Activated gamma-delta T cell (primary cell): Measurements from ENCODE around the gene PDGFA.

Experiments
- DNase-seq: peaks from one replicate; lab custom pipeline; 2025; lab: John Stamatoyannopoulos, UW

The PDGFA gene

DNA sequence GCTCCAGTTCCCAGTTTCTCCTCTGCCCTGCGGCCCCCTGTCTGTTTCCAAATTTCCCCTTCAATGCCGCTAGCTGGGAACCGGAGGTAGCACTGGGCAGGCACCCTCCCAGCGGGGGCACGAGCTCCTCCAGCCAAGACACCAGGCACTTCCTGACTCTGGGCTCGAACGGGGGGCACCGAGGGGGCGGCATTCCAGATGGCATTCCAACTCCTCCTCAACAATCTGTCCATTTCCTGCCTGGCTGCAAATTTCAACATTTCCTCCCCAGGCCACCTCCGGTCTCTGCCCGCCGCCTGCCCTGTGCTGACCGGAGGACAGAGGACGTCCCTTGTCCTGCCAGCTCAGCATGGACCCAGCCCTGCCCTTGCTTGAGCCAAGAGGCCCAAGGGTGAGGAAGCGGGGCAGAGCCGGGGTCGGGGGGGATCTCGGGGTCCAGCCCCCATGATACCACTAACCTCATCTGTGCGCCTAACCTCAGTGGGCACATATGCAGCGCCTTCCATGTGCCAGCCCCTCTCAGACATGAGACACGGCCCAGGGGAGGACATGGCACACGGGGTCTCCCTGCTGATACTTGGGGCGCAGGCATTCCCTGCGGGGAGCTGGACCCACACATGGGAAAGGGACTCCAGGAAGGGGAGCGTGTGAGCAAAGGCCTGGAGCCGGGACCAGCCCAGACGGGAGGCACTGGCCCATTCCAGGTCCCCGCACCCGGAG is 58.0 kb downstream of the PDGFA start:
- DNase-seq: no peak

DNA sequence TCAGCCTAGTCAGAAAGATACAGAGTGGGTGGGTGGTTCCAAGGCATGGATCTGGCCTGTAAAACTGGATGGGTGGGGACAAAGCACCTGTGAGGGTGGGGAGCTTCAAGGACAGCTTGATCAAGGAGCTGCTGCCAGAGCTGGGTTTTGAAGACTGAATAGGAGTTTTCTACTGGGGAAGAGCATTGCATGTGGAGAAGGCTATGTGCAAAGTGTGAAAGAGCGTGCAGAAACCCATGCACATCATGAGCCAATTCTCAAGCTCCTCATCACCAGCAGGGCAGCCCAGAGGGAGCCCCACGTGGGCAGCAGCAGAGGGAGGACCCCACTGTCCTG is 58.6 kb downstream of the PDGFA start:
- no peak for DNase-seq

DNA sequence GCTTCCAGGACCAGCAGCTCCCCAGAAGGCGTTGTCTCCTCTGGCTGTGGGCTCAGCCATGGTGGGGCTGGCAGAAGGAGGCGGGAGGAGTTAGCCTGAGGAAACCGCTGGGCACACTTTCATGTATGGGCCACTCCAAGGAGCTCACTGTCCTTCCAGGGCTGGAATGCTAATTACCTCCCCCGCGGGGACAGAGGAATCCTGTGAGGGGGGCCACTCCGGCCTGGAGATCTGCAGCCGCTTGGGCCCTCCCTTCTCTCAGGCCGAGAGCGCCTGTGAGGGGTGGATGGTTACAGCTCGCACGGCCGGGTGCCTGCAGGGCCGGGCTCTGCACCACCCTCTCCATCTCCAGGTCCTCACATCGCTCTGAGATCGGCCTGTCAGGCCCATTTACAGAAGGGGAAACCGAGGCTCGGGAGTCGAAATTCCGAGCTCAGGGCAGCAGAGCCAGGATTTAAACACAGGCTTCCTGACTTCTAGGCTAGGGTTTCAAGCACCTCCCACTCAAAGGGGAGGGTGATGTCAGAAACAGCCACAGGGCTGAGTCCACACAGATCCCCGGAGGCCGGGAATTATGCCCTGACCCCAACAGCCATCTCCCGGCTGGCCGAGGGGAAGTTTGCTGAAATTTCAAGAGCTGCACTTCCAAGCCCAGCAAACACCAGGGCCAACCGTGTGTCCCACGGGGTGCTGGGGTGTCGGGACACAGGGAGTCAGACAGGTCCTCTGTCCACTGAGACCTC is 59.1 kb downstream of the PDGFA start:
- no peak for DNase-seq

DNA sequence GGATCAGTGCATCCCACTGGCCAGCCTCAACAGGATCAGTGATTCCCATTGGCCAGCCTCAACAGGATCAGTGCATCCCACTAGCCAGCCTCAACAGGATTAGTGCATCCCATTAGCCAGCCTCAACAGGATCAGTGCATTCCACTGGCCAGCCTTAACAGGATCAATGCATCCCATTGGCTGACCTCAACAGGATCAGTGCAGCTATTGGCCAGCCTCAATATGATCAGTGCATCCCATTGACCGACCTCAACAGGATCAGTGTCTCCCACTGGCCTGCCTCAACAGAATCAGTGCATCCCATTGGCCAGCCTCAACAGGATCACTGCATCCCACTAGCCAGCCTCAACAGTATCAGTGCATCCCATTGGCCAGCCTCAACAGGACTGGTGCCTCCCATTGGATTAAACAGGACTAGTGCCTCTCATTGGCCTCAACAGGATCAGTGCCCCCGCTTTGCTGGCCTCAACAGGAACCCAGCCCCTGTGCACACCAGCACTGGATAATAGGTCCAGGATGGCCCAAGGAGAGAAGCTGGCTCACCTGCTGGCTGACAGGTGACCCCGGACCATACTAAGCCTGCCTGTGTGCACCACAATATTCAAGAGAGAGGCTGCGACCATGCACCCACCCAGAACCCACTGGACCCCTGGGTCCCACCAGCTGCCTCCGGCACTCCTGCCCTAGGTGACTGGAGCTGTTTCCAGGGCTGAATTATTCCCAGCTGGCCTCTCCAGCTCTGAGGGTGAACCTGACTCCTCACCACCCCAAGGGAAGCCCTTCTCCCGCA is 59.9 kb downstream of the PDGFA start:
- DNase-seq: no peak

DNA sequence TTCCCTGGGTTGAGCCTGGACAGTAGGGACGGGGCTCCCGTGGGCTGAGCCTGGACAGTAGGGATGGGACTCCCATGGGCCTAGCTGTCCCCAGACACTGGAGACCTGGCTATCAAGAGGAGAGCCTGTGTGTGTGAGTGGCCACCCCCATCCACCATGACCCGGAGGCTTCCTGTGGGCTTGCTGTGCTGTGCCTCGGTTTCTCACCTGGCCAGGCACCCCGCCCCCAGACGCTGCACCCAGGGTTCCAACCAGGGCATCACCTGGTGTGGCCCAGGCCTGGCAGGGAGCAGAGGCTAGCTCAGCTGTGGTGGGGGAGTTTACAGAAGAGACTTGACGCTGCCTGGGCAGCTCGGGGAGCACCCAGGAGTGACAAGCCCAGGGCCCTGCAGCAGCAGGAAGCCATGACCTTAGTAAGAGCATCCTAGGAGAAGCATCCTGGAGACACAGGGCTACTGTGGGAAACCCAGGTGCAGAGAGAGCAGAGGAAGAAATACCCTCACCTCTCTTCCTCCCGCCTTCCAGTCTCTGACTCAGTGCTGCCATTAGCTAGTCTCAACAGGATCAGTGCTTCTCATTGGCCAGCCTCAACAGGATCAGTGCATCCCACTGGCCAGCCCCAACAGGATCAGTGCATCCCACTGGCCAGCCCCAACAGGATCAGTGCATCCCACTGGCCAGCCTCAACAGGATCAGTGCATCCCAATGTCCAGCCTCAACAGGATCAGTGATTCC is 61.0 kb downstream of the PDGFA start:
- no peak for DNase-seq

DNA sequence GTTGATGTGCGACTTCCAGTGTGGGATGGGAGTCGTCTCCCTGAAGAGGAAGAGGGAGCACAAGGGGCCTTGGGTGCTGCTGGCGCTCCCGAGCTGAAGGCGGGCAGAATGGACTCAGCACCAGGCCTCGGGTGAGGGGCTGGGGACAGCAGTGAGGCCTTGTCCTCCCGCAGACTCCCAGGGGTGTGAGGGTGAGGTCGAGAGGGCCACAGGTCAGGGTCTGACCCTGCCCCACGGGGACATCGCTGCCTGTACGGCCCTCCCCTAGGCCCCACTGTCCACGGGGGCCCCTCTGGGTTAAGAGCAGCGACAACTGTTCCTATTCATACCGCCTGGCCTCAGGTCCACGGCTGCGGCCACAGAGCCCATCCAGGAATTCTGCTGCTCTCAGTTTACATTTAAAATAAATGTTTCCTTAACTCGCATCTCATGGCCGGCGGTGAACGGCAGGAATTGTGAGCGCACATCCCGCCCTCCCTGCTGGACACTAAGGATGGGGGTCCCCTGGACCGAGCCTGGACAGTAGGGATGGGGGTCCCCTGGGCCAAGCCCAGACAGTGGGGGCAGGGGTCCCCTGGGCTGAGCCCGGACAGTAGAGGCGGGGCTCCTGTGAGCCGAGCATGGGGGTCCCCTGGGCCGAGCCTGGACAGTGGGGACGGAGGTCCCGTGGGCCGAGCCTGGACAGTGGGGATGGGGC is 61.7 kb downstream of the PDGFA start:
- no peak for DNase-seq

DNA sequence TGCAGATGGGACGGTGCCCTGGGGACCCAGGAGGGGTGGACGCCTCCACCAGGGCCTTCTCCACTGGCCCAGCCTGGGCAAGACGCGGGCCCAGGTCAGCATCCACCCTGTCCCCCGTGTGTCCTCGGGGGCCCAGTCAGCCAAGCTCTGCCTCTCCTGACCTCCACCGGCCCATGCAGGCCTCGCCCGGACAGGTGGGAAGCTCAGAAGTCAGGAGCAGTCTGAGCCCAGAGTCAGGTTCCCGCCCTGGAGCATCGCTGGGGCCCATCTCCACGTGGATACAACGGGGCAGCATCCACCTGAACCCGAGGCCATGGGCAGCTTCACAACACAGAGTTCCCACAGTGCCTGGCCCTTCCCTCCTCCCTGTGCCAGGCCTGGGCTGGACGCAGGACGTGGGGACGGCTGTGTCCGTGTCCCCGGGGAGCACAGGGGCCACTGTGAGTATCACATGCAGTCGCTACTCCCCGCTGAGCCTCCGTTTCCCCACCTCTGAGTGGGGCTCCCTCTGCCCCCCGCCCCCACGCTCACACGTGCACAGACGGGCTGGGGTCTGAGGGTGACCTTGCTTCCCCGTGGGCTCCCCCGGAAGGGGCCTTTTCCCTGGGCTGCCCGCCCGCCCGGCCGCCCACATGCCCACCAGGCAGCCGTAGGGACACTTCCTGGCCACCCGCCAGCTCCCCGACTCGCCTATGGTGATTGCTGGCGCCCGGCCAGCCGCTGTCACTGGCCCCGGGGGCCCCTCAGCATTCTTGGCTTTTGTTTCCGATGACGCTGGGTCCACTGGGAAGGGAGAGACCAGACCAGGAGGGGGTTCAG is 64.3 kb downstream of the PDGFA start:
- no peak for DNase-seq

DNA sequence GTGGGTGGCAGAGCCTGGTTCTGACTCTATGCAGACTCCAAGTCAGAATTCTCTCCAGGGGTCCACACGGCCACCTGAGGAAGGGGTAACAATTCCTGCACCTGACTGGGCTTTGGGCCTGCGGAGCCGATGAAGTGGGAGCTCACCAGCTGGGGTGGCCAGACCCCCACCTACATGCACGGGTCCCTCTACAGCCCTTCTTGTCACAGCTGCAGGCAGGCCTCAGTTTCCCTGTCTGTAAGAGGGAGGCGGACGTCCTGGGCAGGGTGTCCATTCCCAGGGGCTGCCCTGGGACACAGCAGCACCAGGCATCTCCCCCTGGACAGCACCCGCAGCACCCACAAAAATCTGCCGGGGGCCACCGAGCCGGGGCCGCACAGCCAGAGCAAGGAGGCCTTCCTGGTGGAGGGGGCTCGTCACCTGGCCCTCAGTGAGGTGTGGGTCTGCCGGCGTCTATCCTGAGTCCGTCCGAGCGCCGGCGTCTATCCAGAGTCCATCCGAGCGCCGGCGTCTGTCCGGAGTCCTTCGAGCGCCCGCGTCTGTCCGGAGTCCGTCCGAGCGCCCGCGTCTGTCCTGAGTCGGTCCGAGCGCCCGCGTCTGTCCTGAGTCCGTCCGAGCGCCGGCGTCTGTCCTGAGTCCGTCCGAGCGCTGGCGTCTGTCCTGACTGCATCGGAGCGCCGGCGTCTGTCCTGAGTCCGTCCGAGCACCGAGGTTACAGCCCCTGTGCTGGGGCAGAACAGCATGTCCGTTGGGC is 65.1 kb downstream of the PDGFA start:
- no peak for DNase-seq

DNA sequence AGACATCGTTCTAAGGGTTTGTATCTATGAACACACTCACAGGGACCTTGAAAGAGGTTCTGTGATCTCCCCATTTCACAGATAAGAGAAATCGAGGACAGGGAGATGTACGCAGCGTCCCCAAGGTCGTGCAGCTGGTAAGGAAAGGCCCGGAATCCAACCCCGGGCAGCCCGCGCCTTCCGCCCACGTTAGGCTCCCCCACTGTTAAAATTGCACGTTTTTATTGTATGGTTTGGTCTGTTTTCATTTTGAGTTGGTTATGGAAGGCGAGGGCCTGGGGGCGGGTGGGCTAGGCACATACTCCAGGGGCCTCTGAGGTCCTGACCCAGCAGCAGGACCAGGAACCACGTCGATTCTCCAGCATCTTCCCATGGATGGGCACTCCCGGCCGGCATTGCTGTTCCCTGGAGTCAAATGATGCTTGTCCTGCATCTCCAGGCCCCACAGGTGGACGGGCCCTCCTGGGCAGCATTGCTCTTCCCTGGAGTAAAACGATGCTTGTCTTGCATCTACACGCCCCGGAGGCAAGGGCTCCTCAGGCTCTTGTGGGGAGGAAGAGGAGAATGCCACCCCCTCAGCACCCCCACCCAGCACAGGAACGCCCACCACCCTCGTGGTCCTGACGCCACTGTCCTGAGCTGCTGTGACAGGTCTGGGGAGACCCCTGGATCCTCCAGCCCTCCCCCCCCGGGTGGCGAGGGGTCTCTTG is 65.9 kb downstream of the PDGFA start:
- no peak for DNase-seq

DNA sequence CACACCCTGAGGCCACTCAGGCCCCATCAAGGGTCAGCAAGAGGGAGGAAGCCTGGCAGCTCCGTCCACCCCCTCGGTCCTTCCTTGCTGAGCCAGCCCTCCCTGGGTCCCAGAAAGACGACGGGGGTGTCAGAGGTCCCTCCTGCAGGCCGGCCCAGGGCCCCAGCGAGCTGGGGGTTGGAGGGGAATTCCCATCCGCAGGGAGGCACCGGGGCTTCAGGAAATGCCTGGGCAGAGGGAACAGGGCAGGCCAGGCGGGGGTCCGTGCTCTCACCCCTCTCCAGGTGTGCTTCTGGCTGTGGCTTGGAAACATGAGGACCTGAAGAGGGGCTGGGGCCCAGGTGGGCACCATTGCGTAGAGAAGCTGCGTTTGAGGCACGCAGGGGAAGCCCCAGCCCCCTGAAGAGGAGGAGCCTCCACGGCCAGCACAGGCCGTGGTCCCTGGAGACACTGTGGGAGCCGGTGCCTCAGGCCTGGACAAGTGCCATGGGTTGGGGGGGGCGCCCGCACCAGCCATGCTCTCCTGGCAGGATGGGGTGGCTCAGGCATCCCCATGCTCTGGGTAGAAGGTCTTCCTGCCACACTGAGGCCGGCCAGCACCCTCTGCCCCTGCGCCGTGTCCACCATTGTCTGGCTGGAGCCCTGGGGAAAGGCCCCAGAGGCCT is 66.7 kb downstream of the PDGFA start:
- DNase-seq: no peak

DNA sequence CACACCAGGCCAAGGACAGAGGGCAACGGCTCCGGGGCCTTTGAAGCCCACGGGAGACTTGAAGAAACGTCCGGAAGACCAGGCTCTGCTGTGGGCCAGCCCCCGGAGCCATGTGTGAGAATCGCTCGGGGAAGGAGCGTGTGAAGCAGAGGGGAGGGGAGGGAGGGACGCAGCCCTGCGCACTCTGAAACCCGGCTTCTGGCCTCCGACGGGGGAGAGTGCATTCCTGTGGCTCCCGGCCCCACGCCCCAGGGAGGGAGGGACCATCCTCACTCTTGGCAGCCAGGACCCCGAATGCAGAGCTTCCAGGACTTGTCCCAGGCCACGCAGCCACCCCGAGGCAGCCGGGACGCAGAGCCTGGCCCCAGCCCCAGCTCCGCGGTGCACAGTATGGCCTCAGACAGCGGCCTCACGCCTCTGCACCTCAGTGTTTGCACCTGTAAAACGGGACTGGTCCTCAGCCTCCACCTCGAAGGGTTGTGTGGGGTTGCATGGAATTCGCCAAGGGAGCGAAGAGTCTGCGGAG is 67.4 kb downstream of the PDGFA start:
- no peak for DNase-seq

DNA sequence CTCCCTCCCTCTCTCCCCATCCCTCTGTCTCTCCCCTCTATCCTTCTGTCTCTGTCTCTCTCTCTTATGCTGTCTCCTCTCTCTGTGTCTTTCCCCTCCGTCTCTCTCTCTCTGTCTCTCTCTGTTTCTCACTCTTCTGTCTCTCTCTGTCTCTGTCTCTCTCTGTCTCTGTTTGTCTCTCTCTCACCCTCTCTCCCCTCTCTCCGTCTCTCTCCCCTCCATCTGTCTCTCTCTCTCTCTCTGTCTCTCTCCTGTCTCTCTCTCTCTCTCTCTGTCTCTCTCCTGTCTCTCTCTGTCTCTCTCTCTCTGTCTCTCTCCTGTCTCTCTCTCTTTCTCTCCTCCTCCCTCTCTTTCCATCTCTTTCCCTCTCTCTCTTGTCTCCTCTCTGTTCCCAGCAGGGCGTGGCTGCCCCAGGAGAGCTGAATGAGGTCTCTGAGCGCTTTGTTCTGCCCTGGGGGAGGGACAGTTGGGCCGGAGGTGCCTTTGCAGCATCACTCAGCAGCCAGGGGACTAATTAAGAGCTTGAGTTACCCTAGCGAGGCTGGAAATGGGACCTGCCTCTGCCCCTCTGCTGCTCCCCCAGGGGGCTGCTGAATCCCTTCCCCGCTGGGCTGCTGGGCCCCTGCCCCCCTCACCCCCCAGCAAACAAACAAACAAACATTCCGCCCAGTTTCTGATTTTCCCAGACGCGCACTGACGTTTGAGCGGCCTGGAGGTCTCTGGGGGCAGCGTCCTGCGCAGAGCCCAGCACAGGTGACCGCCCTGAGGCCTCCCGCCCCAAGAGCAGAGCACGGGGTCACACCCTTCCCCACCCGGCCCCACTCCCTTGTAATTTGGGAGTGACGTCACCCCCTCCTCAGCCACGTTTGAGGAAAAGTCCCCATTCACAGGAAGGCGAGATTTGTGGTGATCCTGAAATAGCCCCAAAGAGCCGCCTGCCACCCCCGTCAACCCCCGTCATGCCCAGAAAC is 68.1 kb downstream of the PDGFA start:
- no peak for DNase-seq

DNA sequence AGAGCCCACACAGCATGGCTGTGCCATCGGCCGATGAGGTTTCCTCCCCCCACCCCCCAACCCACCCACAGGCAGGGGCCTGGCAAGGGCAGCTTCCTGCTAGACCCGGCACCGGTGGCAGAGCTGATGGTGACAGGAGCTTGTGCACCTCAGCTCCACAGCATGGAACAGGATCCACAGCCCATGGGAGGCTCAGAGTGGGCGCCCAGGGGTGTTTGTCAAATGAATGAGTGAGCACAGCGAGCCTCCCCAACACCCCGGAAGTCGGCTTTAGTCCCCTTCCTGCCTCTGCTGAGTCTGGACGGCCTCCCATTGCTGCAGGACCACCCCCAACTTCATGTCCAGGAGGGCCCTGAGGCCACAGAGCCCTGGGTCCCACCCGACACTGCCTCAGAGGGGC is 68.9 kb downstream of the PDGFA start:
- DNase-seq: no peak

DNA sequence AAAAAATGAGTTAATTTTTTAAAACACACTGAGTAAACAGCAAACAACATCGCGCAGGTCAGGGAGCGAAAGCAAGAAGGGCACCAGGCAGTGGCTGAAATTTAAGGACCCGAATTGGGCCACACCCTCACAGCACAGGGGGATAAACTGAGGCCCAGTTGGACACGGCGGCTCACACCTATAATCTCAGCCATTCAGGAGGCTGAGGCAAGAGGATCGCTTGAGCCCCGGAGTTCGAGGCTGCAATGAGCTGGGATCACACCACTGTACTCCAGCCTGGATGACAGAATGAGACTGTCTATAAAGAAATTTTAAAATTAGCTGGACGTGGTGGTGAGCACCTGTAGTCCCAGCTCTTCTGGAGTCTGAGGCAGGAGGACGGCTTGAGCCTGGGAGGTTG is 69.6 kb downstream of the PDGFA start:
- DNase-seq: no peak

DNA sequence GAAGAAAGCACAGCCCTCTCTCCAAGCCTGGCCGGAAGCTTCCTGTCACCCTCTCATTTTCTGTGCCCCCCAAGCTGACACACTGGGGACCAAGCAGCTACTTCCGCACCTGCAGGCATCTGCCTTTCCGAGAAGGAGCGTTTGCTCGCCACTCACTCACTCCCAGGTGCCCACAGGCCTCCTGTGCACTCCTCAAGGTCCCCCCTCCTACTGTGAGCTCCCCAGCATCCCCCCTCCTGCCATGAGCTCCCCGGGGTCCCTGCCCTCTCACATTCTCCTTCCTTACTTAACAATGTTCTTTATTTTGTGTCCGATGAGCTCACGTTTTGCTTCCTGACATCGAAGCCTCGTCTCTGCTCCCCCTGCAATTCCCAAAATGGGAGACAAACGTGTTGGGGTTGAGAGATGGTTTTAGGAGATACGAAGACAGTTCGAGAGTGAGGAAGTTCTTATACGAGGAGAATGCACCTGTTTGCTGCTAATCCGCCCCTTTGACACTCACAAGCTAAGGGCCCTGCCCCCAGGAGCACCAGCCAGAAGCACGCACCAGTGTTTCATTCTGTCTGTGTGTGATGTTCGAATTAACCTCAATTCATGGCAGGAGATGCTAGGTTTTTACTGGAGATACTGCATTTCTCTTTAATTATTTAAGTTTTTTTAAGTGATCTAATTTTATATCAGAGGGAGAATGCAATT is 70.2 kb downstream of the PDGFA start:
- no peak for DNase-seq

DNA sequence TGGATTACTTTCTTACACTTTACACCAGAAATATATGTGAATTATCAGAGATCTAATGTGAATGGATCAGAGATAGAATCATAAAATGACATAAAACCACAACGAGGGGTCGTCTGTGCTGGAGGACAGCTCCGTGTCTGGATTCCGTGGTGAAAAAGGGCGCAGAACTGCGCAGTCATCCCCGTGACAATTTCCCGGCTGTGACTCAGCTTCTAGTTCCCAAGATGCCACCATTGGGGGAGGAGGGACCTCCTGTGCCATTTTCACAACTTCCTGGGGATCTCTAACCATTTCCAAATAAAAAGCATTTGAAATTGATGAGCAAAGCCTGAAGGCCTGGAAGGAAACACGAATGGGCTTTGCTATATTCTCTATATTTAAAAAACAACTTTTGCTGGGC is 72.1 kb downstream of the PDGFA start:
- no peak for DNase-seq
